Measurements from ENCODE around the gene PATJ.

- TF ChIP-seq POLR2AphosphoS5 (IDR thresholded peaks at IDR 0.05; ENCODE audit: borderline replicate concordance, low read depth, low read length) = no peak
- TF ChIP-seq EZH2 (IDR thresholded peaks at IDR 0.05) = no peak
- TF ChIP-seq FOXP2 (optimal IDR thresholded peaks at IDR 0.05; ENCODE audit: control extremely low read depth, extremely low read length, insufficient read depth) = no peak
Observed at GRCh38 chr1:61968869-61969268, 226.6 kb downstream of the PATJ start.
